Activated T-cell treated with anti-CD3 and anti-CD28 coated beads, Interleukin-2, amount 50 U/mL, for 1 hour (primary cell): ENCODE data around the gene TSR3.
"Not testable (repeated sequence)": the region's sequence is repeated elsewhere in the genome, so short reads cannot be mapped to it uniquely, and the experiment has no call there.

Experiments
- DNase-seq: peaks from one replicate; pipeline ENCODE4 v3.0.0-alpha.2; 2020

Gene TSR3

GRCh38 chr16:1336619-1337018 is 15.1 kb downstream of the TSR3 start:
- DNase-seq = no peak

GRCh38 chr16:1335996-1336395 is 15.7 kb downstream of the TSR3 start:
- DNase-seq = no peak

GRCh38 chr16:1335211-1335971 is 16.3 kb downstream of the TSR3 start:
- no peak for DNase-seq

GRCh38 chr16:1334739-1335138 is 16.9 kb downstream of the TSR3 start:
- DNase-seq = no peak

GRCh38 chr16:1333854-1334700 is 17.6 kb downstream of the TSR3 start:
- DNase-seq = no peak

GRCh38 chr16:1333149-1333812 is 18.4 kb downstream of the TSR3 start, which contains the start of gene BAIAP3:
TSS of gene BAIAP3 (plus strand) at chr16:1333645. CDS start at chr16:1338550, 4,905 bp downstream.
- peak; percentile 61 for DNase-seq

GRCh38 chr16:1332618-1333148 is 19.0 kb downstream of the TSR3 start:
- no peak for DNase-seq

GRCh38 chr16:1331712-1332617 is 19.7 kb downstream of the TSR3 start:
- DNase-seq = peak; percentile 42

GRCh38 chr16:1330931-1331711 is 20.6 kb downstream of the TSR3 start:
- no peak for DNase-seq

- no peak for DNase-seq
Observed at GRCh38 chr16:1330260-1330914, 21.3 kb downstream of the TSR3 start.

- DNase-seq = not testable (repeated sequence)
Observed at GRCh38 chr16:1328961-1329360, 22.7 kb downstream of the TSR3 start.

- DNase-seq = not testable (repeated sequence)
Observed at GRCh38 chr16:1328136-1328535, 23.5 kb downstream of the TSR3 start.

- DNase-seq = no peak
Observed at GRCh38 chr16:1327619-1327947, 24.1 kb downstream of the TSR3 start.

GRCh38 chr16:1326946-1327618 is 24.6 kb downstream of the TSR3 start:
- no peak for DNase-seq

- no peak for DNase-seq
Observed at GRCh38 chr16:1326391-1326790, 25.3 kb downstream of the TSR3 start.

- no peak for DNase-seq
Observed at GRCh38 chr16:1325673-1326371, 25.9 kb downstream of the TSR3 start.

- DNase-seq = no peak
Observed at GRCh38 chr16:1325261-1325660, 26.4 kb downstream of the TSR3 start.

GRCh38 chr16:1324286-1324826 is 27.3 kb downstream of the TSR3 start:
- DNase-seq = no peak
